PC-9 (cell line): Measurements from ENCODE around the gene GPR173.

ENCODE experiments used
- EZH2 ChIP-seq: fragments of 200-600 bp; sonication (generic); IDR thresholded peaks from 2 replicates; pipeline ENCODE4 v1.8.0; 2017; ENCODE audit warnings: antibody characterized with exemption, low read depth
- TF ChIP-seq, protein P1 (sequence below): fragments of 200-600 bp; sonication (generic); conservative IDR thresholded peaks from 2 replicates; pipeline ENCODE4 v1.6.1; 2017; ENCODE audit warnings: mixed run types, antibody characterized with exemption, mild to moderate bottlenecking, moderate library complexity

GRCh38 chrX:53072418-53073114 lies 24.0 kb downstream of the GPR173 start:
- TF ChIP-seq, protein P1, sequence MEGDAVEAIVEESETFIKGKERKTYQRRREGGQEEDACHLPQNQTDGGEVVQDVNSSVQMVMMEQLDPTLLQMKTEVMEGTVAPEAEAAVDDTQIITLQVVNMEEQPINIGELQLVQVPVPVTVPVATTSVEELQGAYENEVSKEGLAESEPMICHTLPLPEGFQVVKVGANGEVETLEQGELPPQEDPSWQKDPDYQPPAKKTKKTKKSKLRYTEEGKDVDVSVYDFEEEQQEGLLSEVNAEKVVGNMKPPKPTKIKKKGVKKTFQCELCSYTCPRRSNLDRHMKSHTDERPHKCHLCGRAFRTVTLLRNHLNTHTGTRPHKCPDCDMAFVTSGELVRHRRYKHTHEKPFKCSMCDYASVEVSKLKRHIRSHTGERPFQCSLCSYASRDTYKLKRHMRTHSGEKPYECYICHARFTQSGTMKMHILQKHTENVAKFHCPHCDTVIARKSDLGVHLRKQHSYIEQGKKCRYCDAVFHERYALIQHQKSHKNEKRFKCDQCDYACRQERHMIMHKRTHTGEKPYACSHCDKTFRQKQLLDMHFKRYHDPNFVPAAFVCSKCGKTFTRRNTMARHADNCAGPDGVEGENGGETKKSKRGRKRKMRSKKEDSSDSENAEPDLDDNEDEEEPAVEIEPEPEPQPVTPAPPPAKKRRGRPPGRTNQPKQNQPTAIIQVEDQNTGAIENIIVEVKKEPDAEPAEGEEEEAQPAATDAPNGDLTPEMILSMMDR = no peak
- no peak for TF ChIP-seq EZH2
